ENCODE data around the gene HHAT. TPM values are rescaled to one million over a fixed set of nuclear protein-coding genes. Genes with fewer than 3 reads are reported as not detected.

The HHAT gene
- polyA plus RNA-seq, 1 donor from 2014 or later: 5.3 TPM

DNA sequence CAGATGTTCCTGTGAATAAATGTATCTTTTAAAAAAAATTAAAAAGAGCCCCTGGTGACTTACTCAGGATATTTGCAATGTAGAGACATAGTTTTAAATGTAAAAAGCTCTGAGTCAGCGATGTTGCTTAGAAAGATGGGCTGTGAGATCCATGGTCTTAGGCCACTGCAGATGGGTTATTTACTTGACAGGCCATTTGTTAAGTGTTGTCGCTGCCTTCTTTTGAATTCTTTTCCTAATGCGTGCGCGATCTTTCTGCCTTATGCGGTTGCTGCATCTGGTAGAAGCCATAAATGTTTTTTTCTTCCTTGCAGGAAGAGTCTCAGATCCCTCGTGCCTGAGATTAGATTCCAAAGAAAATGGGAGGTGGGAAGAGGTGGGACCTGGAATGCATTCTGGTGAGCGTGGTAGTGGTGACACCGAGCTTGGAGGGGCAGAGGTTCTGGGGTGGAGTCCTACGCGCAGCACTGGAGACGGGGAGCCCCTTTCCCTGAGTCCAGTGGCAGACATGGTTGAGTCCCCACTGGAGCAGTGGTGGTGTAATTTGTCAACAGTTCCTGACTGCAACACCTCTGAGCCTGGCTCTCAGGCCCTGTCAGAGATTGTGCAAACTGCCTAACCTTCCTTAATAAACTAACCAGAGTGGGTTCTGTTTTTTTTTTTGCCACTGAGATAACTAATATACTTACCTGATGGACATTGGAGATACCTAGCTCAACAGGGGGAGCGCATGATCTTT is 197.2 kb downstream of the HHAT start:
- Histone ChIP-seq H3K79me2 (replicated peaks; ENCODE audit: insufficient read depth, low read length) (no peaks in the 10 kb centered on the region), H3K4me3 (ENCODE audit: low read length) (no peak overlapping the region), H4K20me1 (ENCODE audit: insufficient read depth) (no peaks in the 10 kb centered on the region), H2AFZ (ENCODE audit: low read depth, low read length) (no peak overlapping the region), H3F3A (ENCODE audit: insufficient read depth, low read length, poor library complexity, severe bottlenecking) (no peaks in the 10 kb centered on the region), H3K27ac (ENCODE audit: low read length) (no peak overlapping the region), H3K9me3 (ENCODE audit: low read length) (no peaks in the 10 kb centered on the region), H3K9me2 (ENCODE audit: insufficient read depth, low read length) (no peaks in the 10 kb centered on the region), H3K9ac (ENCODE audit: low read length) (no peak overlapping the region), H3K4me2 (ENCODE audit: low read length) (no peak overlapping the region), H3K36me3 (ENCODE audit: insufficient read depth, low read length) (no peaks in the 10 kb centered on the region), H3K27me3 (ENCODE audit: insufficient read depth, low read depth, low read length) (no peaks in the 10 kb centered on the region)
- TF ChIP-seq, protein P1, sequence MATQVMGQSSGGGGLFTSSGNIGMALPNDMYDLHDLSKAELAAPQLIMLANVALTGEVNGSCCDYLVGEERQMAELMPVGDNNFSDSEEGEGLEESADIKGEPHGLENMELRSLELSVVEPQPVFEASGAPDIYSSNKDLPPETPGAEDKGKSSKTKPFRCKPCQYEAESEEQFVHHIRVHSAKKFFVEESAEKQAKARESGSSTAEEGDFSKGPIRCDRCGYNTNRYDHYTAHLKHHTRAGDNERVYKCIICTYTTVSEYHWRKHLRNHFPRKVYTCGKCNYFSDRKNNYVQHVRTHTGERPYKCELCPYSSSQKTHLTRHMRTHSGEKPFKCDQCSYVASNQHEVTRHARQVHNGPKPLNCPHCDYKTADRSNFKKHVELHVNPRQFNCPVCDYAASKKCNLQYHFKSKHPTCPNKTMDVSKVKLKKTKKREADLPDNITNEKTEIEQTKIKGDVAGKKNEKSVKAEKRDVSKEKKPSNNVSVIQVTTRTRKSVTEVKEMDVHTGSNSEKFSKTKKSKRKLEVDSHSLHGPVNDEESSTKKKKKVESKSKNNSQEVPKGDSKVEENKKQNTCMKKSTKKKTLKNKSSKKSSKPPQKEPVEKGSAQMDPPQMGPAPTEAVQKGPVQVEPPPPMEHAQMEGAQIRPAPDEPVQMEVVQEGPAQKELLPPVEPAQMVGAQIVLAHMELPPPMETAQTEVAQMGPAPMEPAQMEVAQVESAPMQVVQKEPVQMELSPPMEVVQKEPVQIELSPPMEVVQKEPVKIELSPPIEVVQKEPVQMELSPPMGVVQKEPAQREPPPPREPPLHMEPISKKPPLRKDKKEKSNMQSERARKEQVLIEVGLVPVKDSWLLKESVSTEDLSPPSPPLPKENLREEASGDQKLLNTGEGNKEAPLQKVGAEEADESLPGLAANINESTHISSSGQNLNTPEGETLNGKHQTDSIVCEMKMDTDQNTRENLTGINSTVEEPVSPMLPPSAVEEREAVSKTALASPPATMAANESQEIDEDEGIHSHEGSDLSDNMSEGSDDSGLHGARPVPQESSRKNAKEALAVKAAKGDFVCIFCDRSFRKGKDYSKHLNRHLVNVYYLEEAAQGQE (IDR thresholded peaks at IDR 0.05; ENCODE audit: borderline replicate concordance): peak; percentile 54
- TF ChIP-seq EP300 (conservative IDR thresholded peaks at IDR 0.05; ENCODE audit: poor library complexity, severe bottlenecking) (no peak), EZH2 (IDR thresholded peaks at IDR 0.05; ENCODE audit: borderline replicate concordance, insufficient read depth, low read length, poor library complexity, severe bottlenecking) (no peak), POLR2AphosphoS5 (IDR thresholded peaks at IDR 0.05) (peak; percentile 34), MXI1 (conservative IDR thresholded peaks at IDR 0.05; ENCODE audit: poor library complexity, severe bottlenecking) (no peak), TAF1 (IDR thresholded peaks at IDR 0.05; ENCODE audit: low read depth) (no peak)

DNA sequence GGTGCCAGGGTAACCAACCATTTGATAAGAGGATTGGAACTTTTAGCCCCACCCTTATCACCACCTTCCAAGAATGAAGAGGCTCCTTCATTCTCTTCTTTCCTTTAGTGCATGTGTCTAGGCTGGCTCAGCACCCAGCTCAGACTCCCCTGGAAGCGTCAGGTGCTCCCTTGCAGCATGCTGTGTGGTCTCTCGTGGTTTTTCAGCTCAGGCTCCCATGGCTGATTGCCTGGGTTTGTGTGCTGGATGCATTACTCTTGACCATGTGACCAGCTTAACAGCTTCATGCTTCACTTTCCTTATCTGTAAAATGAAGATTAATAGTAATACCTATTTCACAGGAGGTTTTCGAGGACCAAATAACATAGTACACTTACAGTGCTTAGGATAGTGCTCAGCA is 198.4 kb downstream of the HHAT start:
- Histone ChIP-seq H3K27me3 (ENCODE audit: insufficient read depth, low read depth, low read length) (no peaks in the 10 kb centered on the region), H3K9me3 (ENCODE audit: low read length) (no peaks in the 10 kb centered on the region), H3K4me3 (ENCODE audit: low read length) (no peak overlapping the region)

More for the DNA sequence above, 198.4 kb downstream of the HHAT start:
- H2AFZ ChIP-seq (ENCODE audit: low read depth, low read length): no peak overlapping the region
- no peak overlapping the region for H3K27ac ChIP-seq (ENCODE audit: low read length)
- TF ChIP-seq EP300 (conservative IDR thresholded peaks at IDR 0.05; ENCODE audit: poor library complexity, severe bottlenecking): no peak
- TF ChIP-seq, protein P2, sequence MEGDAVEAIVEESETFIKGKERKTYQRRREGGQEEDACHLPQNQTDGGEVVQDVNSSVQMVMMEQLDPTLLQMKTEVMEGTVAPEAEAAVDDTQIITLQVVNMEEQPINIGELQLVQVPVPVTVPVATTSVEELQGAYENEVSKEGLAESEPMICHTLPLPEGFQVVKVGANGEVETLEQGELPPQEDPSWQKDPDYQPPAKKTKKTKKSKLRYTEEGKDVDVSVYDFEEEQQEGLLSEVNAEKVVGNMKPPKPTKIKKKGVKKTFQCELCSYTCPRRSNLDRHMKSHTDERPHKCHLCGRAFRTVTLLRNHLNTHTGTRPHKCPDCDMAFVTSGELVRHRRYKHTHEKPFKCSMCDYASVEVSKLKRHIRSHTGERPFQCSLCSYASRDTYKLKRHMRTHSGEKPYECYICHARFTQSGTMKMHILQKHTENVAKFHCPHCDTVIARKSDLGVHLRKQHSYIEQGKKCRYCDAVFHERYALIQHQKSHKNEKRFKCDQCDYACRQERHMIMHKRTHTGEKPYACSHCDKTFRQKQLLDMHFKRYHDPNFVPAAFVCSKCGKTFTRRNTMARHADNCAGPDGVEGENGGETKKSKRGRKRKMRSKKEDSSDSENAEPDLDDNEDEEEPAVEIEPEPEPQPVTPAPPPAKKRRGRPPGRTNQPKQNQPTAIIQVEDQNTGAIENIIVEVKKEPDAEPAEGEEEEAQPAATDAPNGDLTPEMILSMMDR (IDR thresholded peaks at IDR 0.05; ENCODE audit: poor library complexity, severe bottlenecking): no peak
- no peak for TF ChIP-seq EZH2 (IDR thresholded peaks at IDR 0.05; ENCODE audit: borderline replicate concordance, insufficient read depth, low read length, poor library complexity, severe bottlenecking)
- no peaks in the 10 kb centered on the region for H3K36me3 ChIP-seq (ENCODE audit: insufficient read depth, low read length)
- no peaks in the 10 kb centered on the region for H4K20me1 ChIP-seq (ENCODE audit: insufficient read depth)
- no peaks in the 10 kb centered on the region for H3K9me2 ChIP-seq (ENCODE audit: insufficient read depth, low read length)
- H3F3A ChIP-seq (ENCODE audit: insufficient read depth, low read length, poor library complexity, severe bottlenecking): no peaks in the 10 kb centered on the region
- no peak overlapping the region for H3K9ac ChIP-seq (ENCODE audit: low read length)
- H3K79me2 ChIP-seq (replicated peaks; ENCODE audit: insufficient read depth, low read length): no peaks in the 10 kb centered on the region
- H3K4me2 ChIP-seq (ENCODE audit: low read length): no peak overlapping the region
